K562 (cell line): ENCODE data around the gene SPRED2. TPM values are rescaled to one million over a fixed set of nuclear protein-coding genes. Genes with fewer than 3 reads are reported as not detected.

Source experiments
- CBFB ChIP-seq: sonication (generic); formaldehyde crosslinking; IDR thresholded peaks from 2 replicates; pipeline ENCODE4 v1.4.0; 2020; ENCODE audit warnings: mild to moderate bottlenecking, missing genetic modification reagents
- CCNT2 ChIP-seq: IDR thresholded peaks from 2 replicates; pipeline ENCODE4 v1.6.1; 2011; ENCODE audit warnings: borderline replicate concordance, low read depth, mild to moderate bottlenecking, moderate library complexity, mixed read lengths, low read length; ENCODE audit not compliant: insufficient read length; ENCODE audit errors: extremely low read depth
- CREM ChIP-seq: IDR thresholded peaks from 2 replicates; pipeline ENCODE4 v1.6.1; 2014; ENCODE audit warnings: antibody characterized with exemption, low read depth
- ELF4 ChIP-seq: fragments of 450-650 bp; formaldehyde crosslinking; IDR thresholded peaks from 2 replicates; pipeline ENCODE4 v1.4.0; 2022; ENCODE audit warnings: missing genetic modification characterization
- ESRRB ChIP-seq: fragments of 250-450 bp; sonication (Bioruptor Pico); IDR thresholded peaks from 2 replicates; pipeline ENCODE4 v1.5.0; 2020; ENCODE audit warnings: mild to moderate bottlenecking, moderate library complexity, borderline replicate concordance
- ETS2 ChIP-seq: IDR thresholded peaks from 2 replicates; pipeline ENCODE4 v1.6.1; 2016; ENCODE audit warnings: borderline replicate concordance, missing genetic modification characterization, mild to moderate bottlenecking, moderate library complexity, missing compliant biosample characterization; ENCODE audit not compliant: poor library complexity, severe bottlenecking
- HNRNPUL1 ChIP-seq: fragments of 200-400 bp; formaldehyde crosslinking; IDR thresholded peaks from 2 replicates; pipeline ENCODE4 v1.6.1; 2017; ENCODE audit warnings: low read length
- JUND ChIP-seq, 2 experiments: IDR thresholded peaks; 2 replicates in 1 of 2; 3 replicates in 1 of 2; pipeline ENCODE4 v1.6.1; 2011; ENCODE audit warnings: borderline replicate concordance in 2 of 2, low read depth in 2 of 2, low read length in 2 of 2, improper control_type of control experiment in 1 of 2, missing biosample characterization in 1 of 2, missing genetic modification characterization in 1 of 2, missing genetic modification reagents in 1 of 2
- MEIS2 ChIP-seq: fragments of 450-650 bp; IDR thresholded peaks from 2 replicates; pipeline ENCODE4 v1.6.1; 2014; ENCODE audit warnings: mild to moderate bottlenecking; ENCODE audit not compliant: partially characterized antibody
- PTBP1 ChIP-seq: fragments of 200-400 bp; formaldehyde crosslinking; IDR thresholded peaks from 2 replicates; pipeline ENCODE4 v1.6.1; 2017; ENCODE audit warnings: low read depth, low read length
- ZNF143 ChIP-seq: sonication (generic); formaldehyde crosslinking; IDR thresholded peaks from 2 replicates; pipeline ENCODE4 v1.9.0; 2022; ENCODE audit warnings: mild to moderate bottlenecking, missing genetic modification reagents
- ZNF224 ChIP-seq: sonication (generic); formaldehyde crosslinking; IDR thresholded peaks from 2 replicates; pipeline ENCODE4 v1.8.0; 2022; ENCODE audit warnings: mild to moderate bottlenecking, missing genetic modification reagents
- ZNF408 ChIP-seq: fragments of 250-450 bp; sonication (Bioruptor Pico); IDR thresholded peaks from 2 replicates; pipeline ENCODE4 v1.4.0; 2020; ENCODE audit warnings: low read depth, mild to moderate bottlenecking, moderate library complexity
- polyA plus RNA-seq, 8 experiments: library from polyadenylated mRNA; depleted of rRNA in 4 of 8; stranded (reverse) in 5 of 8; unstranded in 3 of 8; fragments of >200 nt; fragmentation: Nextera tagmentation in 2 of 8; fragmentation: Illumina TruSeq in 1 of 8; extraction: Ambion mirVana in 2 of 8; extraction: Trizol in 1 of 8; gene quantifications; 2 replicates each; pipeline versions ENCODE4 v1.2.1 to v1.2.3, GENCODE V29; 2011 to 2014; ENCODE audit warnings: inconsistent platforms in 1 of 8, missing spikeins in 1 of 8
- total RNA-seq, 7 experiments: library from RNA; depleted of rRNA in 6 of 7; stranded (reverse); fragments of >200 nt in 6 of 7; fragmentation: Illumina TruSeq in 2 of 7; extraction: Trizol in 2 of 7; gene quantifications; 2 replicates each; pipeline versions ENCODE4 v1.2.1 to v1.2.3, GENCODE V29; 2011 to 2021; ENCODE audit warnings: low replicate concordance in 1 of 7
- TF ChIP-seq, protein P1 (sequence below), 2 experiments: fragments of 450-650 bp in 1 of 2; sonication (generic) in 1 of 2; formaldehyde crosslinking in 1 of 2; IDR thresholded peaks; 2 replicates each; pipeline versions ENCODE4 v1.7.1 to v1.9.0; 2016 to 2022; ENCODE audit warnings: inconsistent platforms in 1 of 2, mild to moderate bottlenecking in 1 of 2, missing genetic modification reagents in 1 of 2
- TF ChIP-seq, protein P2 (sequence below): fragments of 250-450 bp; sonication (Bioruptor Pico); IDR thresholded peaks from 2 replicates; pipeline ENCODE4 v1.4.0; 2020; ENCODE audit warnings: mild to moderate bottlenecking
- TF ChIP-seq, protein P3 (sequence below): fragments of 450-650 bp; IDR thresholded peaks from 2 replicates; pipeline ENCODE4 v1.6.1; 2016

Gene SPRED2
- total and polyA plus RNA-seq, 9 of the 15 experiments (the other 6 are each of a cell fraction or from before 2014, with no cell fraction given): 4.6 to 50.8 (median 14.1) TPM

DNA sequence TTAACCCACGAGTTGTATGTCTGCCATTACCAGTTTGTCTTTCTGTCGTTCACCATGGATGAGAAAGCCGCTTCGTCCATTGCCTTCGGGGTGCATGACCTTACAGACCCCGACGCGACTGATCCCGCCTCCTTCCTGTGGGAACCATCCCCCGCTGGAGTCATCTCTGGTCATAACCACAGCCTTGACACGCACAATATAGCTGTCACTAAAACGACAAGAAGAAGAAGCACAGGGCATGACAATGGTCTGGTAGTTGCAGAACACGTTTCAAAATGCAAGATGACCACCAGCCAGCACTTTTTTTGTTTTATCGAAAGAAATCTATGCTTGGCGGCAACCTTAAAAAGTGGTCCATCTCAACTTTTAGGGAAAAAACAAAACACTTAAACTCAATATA lies 87.7 kb downstream of the SPRED2 start (continued):
- TF ChIP-seq, protein P1, sequence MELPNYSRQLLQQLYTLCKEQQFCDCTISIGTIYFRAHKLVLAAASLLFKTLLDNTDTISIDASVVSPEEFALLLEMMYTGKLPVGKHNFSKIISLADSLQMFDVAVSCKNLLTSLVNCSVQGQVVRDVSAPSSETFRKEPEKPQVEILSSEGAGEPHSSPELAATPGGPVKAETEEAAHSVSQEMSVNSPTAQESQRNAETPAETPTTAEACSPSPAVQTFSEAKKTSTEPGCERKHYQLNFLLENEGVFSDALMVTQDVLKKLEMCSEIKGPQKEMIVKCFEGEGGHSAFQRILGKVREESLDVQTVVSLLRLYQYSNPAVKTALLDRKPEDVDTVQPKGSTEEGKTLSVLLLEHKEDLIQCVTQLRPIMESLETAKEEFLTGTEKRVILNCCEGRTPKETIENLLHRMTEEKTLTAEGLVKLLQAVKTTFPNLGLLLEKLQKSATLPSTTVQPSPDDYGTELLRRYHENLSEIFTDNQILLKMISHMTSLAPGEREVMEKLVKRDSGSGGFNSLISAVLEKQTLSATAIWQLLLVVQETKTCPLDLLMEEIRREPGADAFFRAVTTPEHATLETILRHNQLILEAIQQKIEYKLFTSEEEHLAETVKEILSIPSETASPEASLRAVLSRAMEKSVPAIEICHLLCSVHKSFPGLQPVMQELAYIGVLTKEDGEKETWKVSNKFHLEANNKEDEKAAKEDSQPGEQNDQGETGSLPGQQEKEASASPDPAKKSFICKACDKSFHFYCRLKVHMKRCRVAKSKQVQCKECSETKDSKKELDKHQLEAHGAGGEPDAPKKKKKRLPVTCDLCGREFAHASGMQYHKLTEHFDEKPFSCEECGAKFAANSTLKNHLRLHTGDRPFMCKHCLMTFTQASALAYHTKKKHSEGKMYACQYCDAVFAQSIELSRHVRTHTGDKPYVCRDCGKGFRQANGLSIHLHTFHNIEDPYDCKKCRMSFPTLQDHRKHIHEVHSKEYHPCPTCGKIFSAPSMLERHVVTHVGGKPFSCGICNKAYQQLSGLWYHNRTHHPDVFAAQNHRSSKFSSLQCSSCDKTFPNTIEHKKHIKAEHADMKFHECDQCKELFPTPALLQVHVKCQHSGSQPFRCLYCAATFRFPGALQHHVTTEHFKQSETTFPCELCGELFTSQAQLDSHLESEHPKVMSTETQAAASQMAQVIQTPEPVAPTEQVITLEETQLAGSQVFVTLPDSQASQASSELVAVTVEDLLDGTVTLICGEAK (IDR thresholded peaks at IDR 0.05): no peak
- TF ChIP-seq, protein P1 (CRISPR knock-in tag; IDR thresholded peaks at IDR 0.05): no peak
- TF ChIP-seq ESRRB: no peak
- TF ChIP-seq CCNT2: no peak
- no peak for TF ChIP-seq HNRNPUL1
- TF ChIP-seq, protein P2, sequence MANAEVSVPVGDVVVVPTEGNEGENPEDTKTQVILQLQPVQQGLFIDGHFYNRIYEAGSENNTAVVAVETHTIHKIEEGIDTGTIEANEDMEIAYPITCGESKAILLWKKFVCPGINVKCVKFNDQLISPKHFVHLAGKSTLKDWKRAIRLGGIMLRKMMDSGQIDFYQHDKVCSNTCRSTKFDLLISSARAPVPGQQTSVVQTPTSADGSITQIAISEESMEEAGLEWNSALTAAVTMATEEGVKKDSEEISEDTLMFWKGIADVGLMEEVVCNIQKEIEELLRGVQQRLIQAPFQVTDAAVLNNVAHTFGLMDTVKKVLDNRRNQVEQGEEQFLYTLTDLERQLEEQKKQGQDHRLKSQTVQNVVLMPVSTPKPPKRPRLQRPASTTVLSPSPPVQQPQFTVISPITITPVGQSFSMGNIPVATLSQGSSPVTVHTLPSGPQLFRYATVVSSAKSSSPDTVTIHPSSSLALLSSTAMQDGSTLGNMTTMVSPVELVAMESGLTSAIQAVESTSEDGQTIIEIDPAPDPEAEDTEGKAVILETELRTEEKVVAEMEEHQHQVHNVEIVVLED (CRISPR knock-in tag): no peak
- no peak for TF ChIP-seq PTBP1
- no peak for TF ChIP-seq ZNF408 (CRISPR knock-in tag)
- TF ChIP-seq ZNF143 (CRISPR knock-in tag): no peak
- TF ChIP-seq JUND (IDR thresholded peaks at IDR 0.05; ENCODE audit: borderline replicate concordance, low read depth, low read length): no peak
- no peak for TF ChIP-seq JUND (tag; IDR thresholded peaks at IDR 0.05; ENCODE audit: borderline replicate concordance, low read depth, low read length)
- TF ChIP-seq ZNF224: no peak
- TF ChIP-seq, protein P3, sequence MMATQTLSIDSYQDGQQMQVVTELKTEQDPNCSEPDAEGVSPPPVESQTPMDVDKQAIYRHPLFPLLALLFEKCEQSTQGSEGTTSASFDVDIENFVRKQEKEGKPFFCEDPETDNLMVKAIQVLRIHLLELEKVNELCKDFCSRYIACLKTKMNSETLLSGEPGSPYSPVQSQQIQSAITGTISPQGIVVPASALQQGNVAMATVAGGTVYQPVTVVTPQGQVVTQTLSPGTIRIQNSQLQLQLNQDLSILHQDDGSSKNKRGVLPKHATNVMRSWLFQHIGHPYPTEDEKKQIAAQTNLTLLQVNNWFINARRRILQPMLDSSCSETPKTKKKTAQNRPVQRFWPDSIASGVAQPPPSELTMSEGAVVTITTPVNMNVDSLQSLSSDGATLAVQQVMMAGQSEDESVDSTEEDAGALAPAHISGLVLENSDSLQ: peak; percentile 39; the same call in 1 of the 2 replicates
- no peak for TF ChIP-seq ETS2 (tag)
- no peak for TF ChIP-seq CBFB (CRISPR knock-in tag)
- peak; percentile 57 for TF ChIP-seq MEIS2
- peak; percentile 43; the same call in 1 of the 2 replicates for TF ChIP-seq CREM
- no peak for TF ChIP-seq ELF4
